GM10248 (cell line): Measurements from ENCODE around the gene CHST8.

Experiments
- CTCF ChIA-PET: fragments of 300-600 bp; sonication (Branson Sonifier 250); formaldehyde crosslinking; extraction: SDS; loops from one replicate; lab custom pipeline; 2021; ENCODE audit warnings: antibody characterized with exemption; lab: Yijun Ruan, JAX
- POLR2A ChIA-PET: fragments of 350-650 bp; sonication (Branson Sonifier 250); formaldehyde crosslinking; extraction: SDS; loops from one replicate; lab custom pipeline; 2020; ENCODE audit warnings: antibody characterized with exemption; lab: Yijun Ruan, JAX
- DNase-seq: peaks from one replicate; pipeline ENCODE4 v3.0.0; 2012; ENCODE audit errors: extremely low spot score
- TF ChIP-seq, protein P1 (sequence below): IDR thresholded peaks from 2 replicates; pipeline ENCODE4 v1.5.1; 2012; ENCODE audit warnings: mild to moderate bottlenecking, low read depth; ENCODE audit errors: extremely low read depth, missing control alignments, control extremely low read depth

Gene CHST8

DNA sequence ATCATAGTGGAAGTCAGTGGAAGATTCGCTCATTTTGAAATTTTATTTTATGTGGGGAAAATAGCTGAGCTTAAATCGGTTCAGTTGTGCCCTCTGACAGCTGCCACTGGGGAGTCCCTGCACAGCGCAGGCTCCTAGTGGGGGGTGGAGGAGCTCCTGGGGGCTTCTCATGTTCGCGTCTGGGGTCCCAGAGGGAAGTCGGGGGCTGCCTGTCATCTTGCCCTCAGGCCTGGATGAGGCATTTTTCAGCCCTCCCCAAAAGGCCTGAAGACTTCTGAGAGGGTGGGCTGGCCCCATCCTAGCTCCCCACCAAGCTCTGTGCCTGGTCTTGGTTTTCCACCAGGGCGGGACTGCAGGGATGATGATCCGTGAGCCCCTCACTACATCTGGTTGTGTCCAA, 82.1 kb downstream of the CHST8 start:
- DNase-seq = no peak
- ChIA-PET POLR2A (no interaction called here), CTCF (no interaction called here)
- TF ChIP-seq, protein P1, sequence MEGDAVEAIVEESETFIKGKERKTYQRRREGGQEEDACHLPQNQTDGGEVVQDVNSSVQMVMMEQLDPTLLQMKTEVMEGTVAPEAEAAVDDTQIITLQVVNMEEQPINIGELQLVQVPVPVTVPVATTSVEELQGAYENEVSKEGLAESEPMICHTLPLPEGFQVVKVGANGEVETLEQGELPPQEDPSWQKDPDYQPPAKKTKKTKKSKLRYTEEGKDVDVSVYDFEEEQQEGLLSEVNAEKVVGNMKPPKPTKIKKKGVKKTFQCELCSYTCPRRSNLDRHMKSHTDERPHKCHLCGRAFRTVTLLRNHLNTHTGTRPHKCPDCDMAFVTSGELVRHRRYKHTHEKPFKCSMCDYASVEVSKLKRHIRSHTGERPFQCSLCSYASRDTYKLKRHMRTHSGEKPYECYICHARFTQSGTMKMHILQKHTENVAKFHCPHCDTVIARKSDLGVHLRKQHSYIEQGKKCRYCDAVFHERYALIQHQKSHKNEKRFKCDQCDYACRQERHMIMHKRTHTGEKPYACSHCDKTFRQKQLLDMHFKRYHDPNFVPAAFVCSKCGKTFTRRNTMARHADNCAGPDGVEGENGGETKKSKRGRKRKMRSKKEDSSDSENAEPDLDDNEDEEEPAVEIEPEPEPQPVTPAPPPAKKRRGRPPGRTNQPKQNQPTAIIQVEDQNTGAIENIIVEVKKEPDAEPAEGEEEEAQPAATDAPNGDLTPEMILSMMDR = no peak

DNA sequence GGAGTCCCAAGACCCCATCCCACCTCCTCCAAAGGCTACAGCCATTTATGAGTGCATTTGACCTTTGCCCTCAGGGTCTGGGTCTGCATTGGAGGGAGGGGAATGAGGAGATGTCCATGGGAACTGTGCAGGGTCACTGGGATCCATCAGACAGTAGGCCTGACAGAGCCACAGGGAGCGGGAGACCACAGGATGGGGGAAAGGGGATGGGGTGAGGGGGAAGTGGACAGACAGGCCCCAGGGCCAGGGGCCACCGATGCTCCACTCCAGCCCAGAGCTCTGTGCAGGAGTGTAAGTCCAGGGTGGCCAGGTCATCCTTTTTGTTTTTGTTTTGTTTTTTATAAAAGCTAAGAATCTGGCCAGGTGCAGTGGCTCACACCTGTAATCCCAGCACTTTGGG, 82.5 kb downstream of the CHST8 start:
- TF ChIP-seq, protein P1 = no peak
- DNase-seq = no peak
- POLR2A ChIA-PET = no interaction called here

GRCh38 chr19:33705090-33705847, 83.5 kb downstream of the CHST8 start:
- ChIA-PET POLR2A (no interaction called here), CTCF (no interaction called here)
- no peak for DNase-seq
- TF ChIP-seq, protein P1 = peak; percentile 15

More for the DNA sequence above, 82.5 kb downstream of the CHST8 start:
- CTCF ChIA-PET = no interaction called here

DNA sequence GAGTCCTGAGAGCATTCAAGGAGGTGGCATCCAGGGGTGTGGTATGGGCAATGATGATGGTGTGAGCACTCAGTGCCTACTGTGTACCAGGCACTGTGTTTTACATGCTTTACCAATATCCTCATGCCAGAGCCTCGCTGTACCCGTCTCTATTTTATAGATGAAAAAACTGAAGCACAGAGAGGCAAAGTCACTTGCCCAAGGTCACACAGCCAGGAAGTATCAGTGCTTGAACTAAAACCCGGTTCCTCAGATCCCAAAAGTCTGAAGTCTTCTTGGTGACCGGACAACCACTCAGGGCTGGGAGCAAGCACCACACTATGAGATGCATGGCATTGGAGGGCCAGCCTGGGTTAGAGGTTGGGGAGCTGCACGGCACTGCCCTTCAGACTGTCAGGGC, 84.1 kb downstream of the CHST8 start:
- TF ChIP-seq, protein P1 = no peak
- ChIA-PET POLR2A (no interaction called here), CTCF (no interaction called here)
- no peak for DNase-seq

DNA sequence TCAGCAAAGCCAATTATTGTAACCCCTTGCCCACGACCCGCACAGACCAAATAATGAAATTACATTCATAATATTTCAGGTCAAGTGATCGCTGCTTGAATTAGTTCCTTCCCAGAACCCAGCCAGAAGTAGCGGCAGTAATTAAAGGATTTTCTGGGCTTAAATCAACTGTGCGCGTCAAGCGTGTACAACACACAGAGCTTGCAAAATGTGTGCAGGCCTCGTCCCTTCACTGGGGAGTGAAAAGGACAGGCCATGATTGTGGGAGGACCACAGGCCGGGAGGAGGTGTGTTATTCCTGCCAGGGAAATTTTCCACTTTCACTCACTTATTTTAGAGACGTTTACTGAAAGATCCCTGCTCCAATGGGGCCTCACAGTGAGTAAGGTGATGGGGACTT, 84.9 kb downstream of the CHST8 start:
- CTCF ChIA-PET = no interaction called here
- POLR2A ChIA-PET = no interaction called here

GRCh38 chr19:33712268-33712667, 90.5 kb downstream of the CHST8 start:
- TF ChIP-seq, protein P1 = no peak
- no peak for DNase-seq
- POLR2A ChIA-PET = no interaction called here
- CTCF ChIA-PET = no interaction called here

More for the DNA sequence above, 84.9 kb downstream of the CHST8 start:
- TF ChIP-seq, protein P1 = no peak
- DNase-seq = no peak

DNA sequence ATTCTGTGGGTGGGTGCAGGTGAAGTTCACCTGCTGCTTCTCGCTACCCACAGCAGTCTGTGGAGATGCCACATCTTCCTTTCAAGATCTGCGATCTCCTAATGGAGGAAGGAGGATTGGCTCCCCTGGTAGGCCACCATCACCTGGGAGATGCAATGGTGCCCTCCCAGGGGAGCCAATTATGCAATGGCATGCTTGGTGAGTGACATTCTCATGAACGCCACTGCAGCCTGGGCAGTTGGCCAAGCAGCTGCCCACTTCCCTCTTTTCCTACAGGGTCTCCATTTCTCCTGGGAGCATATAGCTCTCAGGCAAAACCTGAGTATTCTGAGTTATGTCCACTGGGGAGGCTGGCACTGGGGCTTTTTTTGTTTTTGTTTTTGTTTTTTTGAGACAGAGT, 91.4 kb downstream of the CHST8 start:
- CTCF ChIA-PET = no interaction called here
- POLR2A ChIA-PET = no interaction called here
- DNase-seq = no peak
- TF ChIP-seq, protein P1 = no peak
